Measurements from ENCODE around the gene TAS2R31. TPM values are rescaled to one million over a fixed set of nuclear protein-coding genes. Genes with fewer than 3 reads are reported as not detected.

TAS2R31 gene
- total and polyA plus RNA-seq, 10 of the 15 experiments (the other 5 are each of a cell fraction or from before 2014, with no cell fraction given): 0.09 to 4.9 (median 0.77) TPM

- TF ChIP-seq BCLAF1 (IDR thresholded peaks at IDR 0.05) (no peak), MLLT1 (IDR thresholded peaks at IDR 0.05) (no peak), ZBTB11 (CRISPR knock-in tag; IDR thresholded peaks at IDR 0.05) (no peak)
Observed at GRCh38 chr12:11022520-11022919, 8.7 kb downstream of the TAS2R31 start, which contains the start of gene TAS2R19 (continued).

GRCh38 chr12:11016937-11017336 lies 14.3 kb downstream of the TAS2R31 start:
- H3K4me2 ChIP-seq (ENCODE audit: control insufficient read depth, insufficient read depth): no peak overlapping the region
- ChIA-PET RAD21 (ENCODE audit: unreplicated experiment) (no interaction called here), CTCF (no interaction called here), POLR2A (no interaction called here), SMC1A (ENCODE audit: uncharacterized antibody, unreplicated experiment) (no interaction called here)
- H4K20me1 ChIP-seq (ENCODE audit: control insufficient read depth, insufficient read depth): no peaks in the 10 kb centered on the region
- no peak overlapping the region for H2AFZ ChIP-seq (ENCODE audit: control insufficient read depth, low read depth, low read length)
- in situ Hi-C loops (cut with MboI) (loop anchor here (5.0 kb wide), 1 partner anchor 55 kb away; no protein-coding TSS in a partner anchor), intact Hi-C loops (cut with micrococcal nuclease; ENCODE audit: unreplicated experiment) (no loop called here)
- H3K4me1 ChIP-seq (ENCODE audit: control insufficient read depth, insufficient read depth, low read length): no peaks in the 10 kb centered on the region
- WGBS (ENCODE audit: insufficient coverage, insufficient replicate concordance, low lambda C conversion rate, missing lambda C conversion rate): 100% methylated on average over 1 of the region's 1 CpG
- H3K79me2 ChIP-seq (ENCODE audit: control insufficient read depth, insufficient read depth, low read length): no peaks in the 10 kb centered on the region
- ATAC-seq (no peak), FAIRE-seq (no peak), DNase-seq (ENCODE audit: low read depth, low spot score) (no peak)
- no peak overlapping the region for H3K4me3 ChIP-seq
- no peak overlapping the region for H3K27ac ChIP-seq (ENCODE audit: control insufficient read depth, insufficient read depth)
- no TSS peak for BruUV-seq (replicated peaks)
- no peaks in the 10 kb centered on the region for H3K9me3 ChIP-seq (replicated peaks; ENCODE audit: control insufficient read depth, insufficient read depth, low read length)
- H3K9ac ChIP-seq (ENCODE audit: control insufficient read depth, insufficient read depth, low read length): no peak overlapping the region
- no peaks in the 10 kb centered on the region for H3K36me3 ChIP-seq (ENCODE audit: control insufficient read depth in 2 of 2, insufficient read depth in 2 of 2, low read length in 1 of 2)
- no peaks in the 10 kb centered on the region for H3K27me3 ChIP-seq (replicated peaks in 1 of 2; ENCODE audit: control insufficient read depth in 2 of 2, insufficient read depth in 2 of 2, low read length in 1 of 2)
- TF ChIP-seq RELA (IDR thresholded peaks at IDR 0.05; ENCODE audit: borderline replicate concordance, partially characterized antibody): no peak
- TF ChIP-seq IRF3 (IDR thresholded peaks at IDR 0.05): no peak
- TF ChIP-seq NKRF (conservative IDR thresholded peaks at IDR 0.05): no peak
- no peak for TF ChIP-seq ZBED1 (IDR thresholded peaks at IDR 0.05; ENCODE audit: borderline replicate concordance)
- TF ChIP-seq CHD1 (IDR thresholded peaks at IDR 0.05; ENCODE audit: low read depth, low read length): no peak
- no peak for TF ChIP-seq BCL11A (IDR thresholded peaks at IDR 0.05; ENCODE audit: low read depth, low read length)
